HG03575 (cell line): Measurements from ENCODE around the gene ZNF697.
"Not testable (repeated sequence)": the region's sequence is repeated elsewhere in the genome, so short reads cannot be mapped to it uniquely, and the experiment has no call there.

Source experiments
- ATAC-seq: cut with Tn5 transposase; IDR thresholded peaks from one replicate; pipeline ENCODE4 v1.9.1; 2021; ENCODE audit not compliant: unreplicated experiment, insufficient number of reproducible peaks, low FRiP score; ENCODE audit errors: extremely low read depth

The ZNF697 gene

GRCh38 chr1:119608816-119609215, 39.2 kb downstream of the ZNF697 start:
- ATAC-seq: not testable (repeated sequence)

- not testable (repeated sequence) for ATAC-seq
These were observed 40.8 kb downstream of the ZNF697 start for GRCh38 chr1:119607087-119607807.

GRCh38 chr1:119606394-119606793, 41.7 kb downstream of the ZNF697 start:
- ATAC-seq: no peak

GRCh38 chr1:119605686-119606085, 42.4 kb downstream of the ZNF697 start:
- ATAC-seq: no peak

- ATAC-seq: not testable (repeated sequence)
These were observed 43.0 kb downstream of the ZNF697 start for GRCh38 chr1:119605080-119605479.

DNA sequence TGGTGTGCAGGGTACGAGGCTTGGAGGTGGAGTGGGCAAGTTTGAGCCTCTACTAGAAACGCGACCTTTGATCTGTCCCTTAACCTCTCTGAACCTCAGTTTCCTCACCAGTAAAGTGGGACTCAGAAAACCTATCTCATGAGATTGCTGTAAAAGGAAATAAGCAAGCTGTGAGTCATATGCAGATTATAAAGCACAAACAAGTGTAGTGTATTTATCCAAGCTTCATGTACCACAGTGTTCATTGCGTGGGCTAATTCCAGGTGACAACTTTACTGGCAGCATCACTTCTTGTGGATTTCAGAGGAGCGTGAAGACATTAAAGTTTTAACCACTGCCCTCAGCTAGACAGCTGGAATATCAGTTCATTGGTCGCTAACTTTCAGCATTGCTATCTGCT, 44.4 kb downstream of the ZNF697 start:
- no peak for ATAC-seq

- not testable (repeated sequence) for ATAC-seq
These were observed 44.8 kb downstream of the ZNF697 start for GRCh38 chr1:119603241-119603640.

DNA sequence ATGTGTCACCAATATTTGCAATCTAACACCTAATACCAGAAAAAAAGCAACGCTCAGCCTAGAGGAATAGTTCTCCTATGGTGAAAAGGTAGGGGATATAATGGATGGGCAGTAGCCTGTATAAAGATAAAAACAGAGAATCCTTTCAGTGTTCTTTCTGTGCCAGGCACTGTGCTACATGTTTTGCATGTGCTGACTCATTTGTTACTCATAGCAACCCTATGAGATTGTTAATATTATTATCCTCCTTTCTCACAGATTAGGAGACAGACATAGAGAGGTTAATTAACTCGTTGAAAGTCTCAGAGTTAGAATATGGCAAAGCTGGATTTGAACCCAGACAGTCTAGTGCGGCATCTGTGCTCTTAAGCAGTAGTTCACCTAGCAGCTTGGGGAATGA, 45.3 kb downstream of the ZNF697 start:
- not testable (repeated sequence) for ATAC-seq

GRCh38 chr1:119602169-119602568, 45.9 kb downstream of the ZNF697 start:
- ATAC-seq: no peak

- ATAC-seq: no peak
These were observed 47.1 kb downstream of the ZNF697 start for GRCh38 chr1:119600976-119601375.

GRCh38 chr1:119600561-119600960, 47.5 kb downstream of the ZNF697 start:
- ATAC-seq: no peak

DNA sequence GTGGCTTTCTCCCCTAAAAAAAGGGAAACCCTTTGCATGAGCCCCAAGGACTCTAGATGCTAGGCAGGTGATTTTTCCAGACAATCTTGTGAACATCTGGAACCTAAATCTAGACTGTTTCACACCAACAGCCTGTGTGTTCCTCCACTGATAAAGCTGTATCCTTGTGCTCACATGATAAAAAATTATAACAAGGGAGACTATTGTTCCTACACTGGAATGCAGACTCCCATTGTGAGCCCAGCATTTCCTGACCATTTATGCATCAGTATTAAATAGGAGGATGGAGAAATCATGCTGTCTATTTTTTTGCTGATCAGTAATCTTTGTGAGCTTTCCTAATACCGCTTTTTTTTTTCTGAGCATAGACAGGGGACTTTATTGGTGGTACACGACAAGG, 52.5 kb downstream of the ZNF697 start:
- no peak for ATAC-seq

GRCh38 chr1:119595168-119595567, 52.9 kb downstream of the ZNF697 start:
- ATAC-seq: no peak

DNA sequence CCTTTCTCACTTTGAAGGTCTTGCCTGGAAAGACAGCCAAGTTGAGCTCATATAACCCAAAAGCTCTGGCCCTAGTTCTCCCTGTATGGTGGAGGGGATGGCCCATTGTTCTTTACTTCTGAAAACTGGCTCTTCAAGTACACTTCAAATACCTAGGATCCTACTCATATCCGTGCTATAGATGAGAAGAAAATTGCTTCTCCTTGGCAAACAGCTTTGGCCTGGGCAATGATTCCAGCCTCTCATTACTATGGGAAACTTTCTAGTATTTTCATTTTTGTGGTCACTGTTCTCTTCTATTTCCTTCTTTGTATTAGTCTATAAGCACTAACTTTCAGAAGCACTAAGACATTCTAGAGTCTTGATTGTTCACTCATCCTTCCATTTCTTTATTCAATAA, 53.7 kb downstream of the ZNF697 start:
- no peak for ATAC-seq

- ATAC-seq: no peak
These were observed 54.3 kb downstream of the ZNF697 start for GRCh38 chr1:119593805-119594204.

- no peak for ATAC-seq
These were observed 57.7 kb downstream of the ZNF697 start for GRCh38 chr1:119590393-119590792.

DNA sequence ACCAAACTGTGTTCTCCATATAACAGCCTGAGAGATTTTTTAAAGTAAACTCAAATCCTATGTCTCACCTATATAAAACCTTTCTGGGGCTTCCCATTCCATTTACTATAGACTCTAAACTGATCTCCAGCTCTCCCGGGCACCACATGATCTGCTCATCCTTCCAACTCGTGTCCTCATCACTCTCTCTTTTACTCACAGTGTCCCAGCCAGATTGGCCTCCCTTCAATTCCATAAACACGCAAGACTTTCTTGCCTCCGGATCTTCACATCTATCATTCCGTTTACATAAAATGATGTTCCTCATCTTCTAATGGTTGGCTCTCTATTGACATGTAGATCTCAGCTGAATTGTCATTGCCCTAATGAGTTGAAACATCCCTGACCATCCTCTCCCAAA, 59.4 kb downstream of the ZNF697 start:
- no peak for ATAC-seq

- no peak for ATAC-seq
These were observed 60.7 kb downstream of the ZNF697 start for GRCh38 chr1:119587341-119587740.

- not testable (repeated sequence) for ATAC-seq
These were observed 62.3 kb downstream of the ZNF697 start for GRCh38 chr1:119585801-119586200.

DNA sequence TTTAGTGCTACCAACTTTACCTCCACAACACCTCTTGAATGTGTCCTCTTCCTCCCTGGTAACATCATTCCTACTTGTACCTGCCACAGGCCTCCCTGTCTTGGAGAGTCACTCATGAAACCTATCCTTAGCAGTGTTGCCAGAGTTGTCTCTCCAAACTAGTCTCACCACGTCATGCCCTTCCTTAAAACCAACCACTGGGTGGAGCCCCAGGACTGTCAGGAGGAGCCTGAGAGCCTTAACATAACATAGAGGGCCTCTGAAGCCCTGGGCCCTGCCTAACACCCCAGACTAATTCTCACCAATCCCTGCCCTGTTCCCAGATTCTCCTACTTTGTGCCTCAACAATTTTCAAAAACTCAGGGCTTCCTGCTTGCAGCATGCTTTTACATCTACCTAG, 65.3 kb downstream of the ZNF697 start:
- no peak for ATAC-seq

GRCh38 chr1:119581076-119581475, 67.0 kb downstream of the ZNF697 start:
- ATAC-seq: not testable (repeated sequence)
